Right renal pelvis (tissue), 4 donors: ENCODE results near the gene SPINT2. TPM values are rescaled to one million over a fixed set of nuclear protein-coding genes. Genes with fewer than 3 reads are reported as not detected.
"Not testable (repeated sequence)": the region's sequence is repeated elsewhere in the genome, so short reads cannot be mapped to it uniquely, and the experiment has no call there.

Experiments used
- DNase-seq, 4 donors: peaks; one replicate each; pipeline ENCODE4 v3.0.0-alpha.2; 2013; ENCODE audit warnings: low read depth in 4 of 4, low spot score in 3 of 4, missing footprints in 1 of 4
- polyA plus RNA-seq, 4 donors: library from polyadenylated mRNA; unstranded; fragments of 120-200 nt; gene quantifications; one replicate each; pipeline ENCODE4 v1.2.1, GENCODE V29; 2013; ENCODE audit not compliant: insufficient read length in 4 of 4

SPINT2 gene
- 100 to 1,000 TPM; 323 to 411 (median 331) TPM for polyA plus RNA-seq

- DNase-seq, result no peak
Observed at GRCh38 chr19:38264486-38265212, at the start of gene SPINT2. TSS of gene SPINT2 (plus strand) at chr19:38264573. CDS start at chr19:38264893, 320 bp downstream.

- DNase-seq, result no peak
Observed at GRCh38 chr19:38216785-38217641, 47.4 kb upstream of the SPINT2 start.

- no peak for DNase-seq
Observed at GRCh38 chr19:38218204-38218603, 46.2 kb upstream of the SPINT2 start.

- no peak for DNase-seq
Observed at GRCh38 chr19:38219221-38219620, 45.2 kb upstream of the SPINT2 start.

GRCh38 chr19:38221421-38221820 is 43.0 kb upstream of the SPINT2 start:
- DNase-seq, result no peak

- DNase-seq, result no peak
Observed at GRCh38 chr19:38221919-38222830, 42.2 kb upstream of the SPINT2 start.

- no peak for DNase-seq
Observed at GRCh38 chr19:38223119-38223523, 41.3 kb upstream of the SPINT2 start.

GRCh38 chr19:38223617-38224013 is 40.8 kb upstream of the SPINT2 start:
- DNase-seq, result no peak

GRCh38 chr19:38224014-38224862 is 40.1 kb upstream of the SPINT2 start, which contains the start of gene DPF1:
TSS of gene DPF1 (minus strand) at chr19:38224222. CDS start at chr19:38224142, 80 bp downstream.
- no peak for DNase-seq

GRCh38 chr19:38224863-38225218 is 39.5 kb upstream of the SPINT2 start:
- not testable (repeated sequence) for DNase-seq

GRCh38 chr19:38227287-38228004 is 36.9 kb upstream of the SPINT2 start:
- no peak for DNase-seq

GRCh38 chr19:38228005-38228377 is 36.4 kb upstream of the SPINT2 start:
- DNase-seq, result no peak

GRCh38 chr19:38228491-38229439 is 35.6 kb upstream of the SPINT2 start:
- no peak for DNase-seq

GRCh38 chr19:38229585-38230073 is 34.7 kb upstream of the SPINT2 start:
- peak in 2 of 4 donors; percentile 57 to 63 for DNase-seq

- not testable (repeated sequence) for DNase-seq
Observed at GRCh38 chr19:38230506-38231133, 33.8 kb upstream of the SPINT2 start.

GRCh38 chr19:38231918-38232317 is 32.5 kb upstream of the SPINT2 start:
- no peak for DNase-seq

GRCh38 chr19:38233740-38234251 is 30.6 kb upstream of the SPINT2 start:
- no peak for DNase-seq
